HCT116 (cell line): ENCODE results near the gene ATG5. TPM values are rescaled to one million over a fixed set of nuclear protein-coding genes. Genes with fewer than 3 reads are reported as not detected.

Experiments
- ATAC-seq: fragments of 200-7000 bp; cut with Tn5 transposase; 2 replicates; pipeline ENCODE4 v1.9.1; 2020; ENCODE audit warnings: mild to moderate bottlenecking, moderate library complexity
- BruUV-seq: library from RNA; stranded (reverse); fragments of 400-500 nt; replicated peaks from 2 replicates; lab custom pipeline; 2021; lab: Mats Ljungman, UMichigan
- CTCF ChIA-PET: fragments of 300-600 bp; sonication (Branson Sonifier 250); formaldehyde crosslinking; loops from one replicate; lab custom pipeline; 2021; ENCODE audit warnings: antibody characterized with exemption; lab: Charles Lee
- POLR2A ChIA-PET: fragments of 300-600, 350-600 bp; sonication (Branson Sonifier 250); formaldehyde crosslinking; loops from one replicate; lab custom pipeline; 2021; ENCODE audit warnings: antibody characterized with exemption; lab: Charles Lee
- RAD21 ChIA-PET, 2 experiments: fragments of 300-600 bp; sonication (Branson Sonifier 250); formaldehyde crosslinking; loops; one replicate each; lab custom pipeline; 2023; ENCODE audit warnings: low total read pairs in 2 of 2; ENCODE audit not compliant: uncharacterized antibody in 2 of 2, unreplicated experiment in 2 of 2, low non-redundant PET in 1 of 2; lab: Charles Lee
- DNase-seq: peaks from one replicate; pipeline ENCODE4 v3.0.0-alpha.2; 2010; ENCODE audit warnings: low read depth, low spot score
- H2AFZ ChIP-seq: fragments of 200-600 bp; shearing (Covaris generic), sonication (generic); 2 replicates; pipeline ENCODE4 v1.6.1; 2017; ENCODE audit warnings: low read depth, mixed run types, mixed read lengths, antibody characterized with exemption, low read length; ENCODE audit not compliant: poor library complexity, severe bottlenecking
- H3K27ac ChIP-seq: 2 replicates; pipeline ENCODE4 v1.5.1; 2012; ENCODE audit warnings: low read depth, low read length
- H3K27me3 ChIP-seq: fragments of 200-600 bp; sonication (generic); 2 replicates; pipeline ENCODE4 v1.6.1; 2016; ENCODE audit warnings: mixed run types, low read length, mixed read lengths; ENCODE audit not compliant: insufficient read depth
- H3K36me3 ChIP-seq, 2 experiments: fragments of 200-500 bp in 1 of 2; fragments of 200-600 bp in 1 of 2; sonication (Bioruptor generic) in 1 of 2; sonication (generic) in 1 of 2; 2 replicates each; pipeline versions ENCODE4 v1.5.1 to v1.6.1; 2014 to 2016; ENCODE audit warnings: low read length in 2 of 2, inconsistent platforms in 1 of 2, mixed read lengths in 1 of 2, mixed run types in 1 of 2; ENCODE audit not compliant: insufficient read depth in 2 of 2, control insufficient read depth in 1 of 2
- H3K4me1 ChIP-seq, 2 experiments: fragments of 200-600 bp in 1 of 2; sonication (generic) in 1 of 2; 2 replicates each; pipeline versions ENCODE4 v1.5.1 to v1.6.1; 2012 to 2017; ENCODE audit warnings: low read length in 2 of 2, inconsistent platforms in 1 of 2, mild to moderate bottlenecking in 1 of 2, mixed read lengths in 1 of 2, mixed run types in 1 of 2, moderate library complexity in 1 of 2; ENCODE audit not compliant: insufficient read depth in 2 of 2, control insufficient read depth in 1 of 2
- H3K4me2 ChIP-seq: fragments of 200-600 bp; sonication (generic); 2 replicates; pipeline ENCODE4 v1.6.1; 2017; ENCODE audit warnings: mixed run types, low read length, mixed read lengths
- H3K4me3 ChIP-seq, 2 experiments: fragments of 200-600 bp in 1 of 2; sonication (generic) in 1 of 2; replicated peaks in 1 of 2; 2 replicates each; pipeline ENCODE4 v1.5.1; 2011 to 2016; ENCODE audit warnings: low read length in 2 of 2, control low read depth in 1 of 2, low read depth in 1 of 2, mild to moderate bottlenecking in 1 of 2, mixed read lengths in 1 of 2, mixed run types in 1 of 2
- H3K79me2 ChIP-seq: fragments of 200-600 bp; sonication (generic); 2 replicates; pipeline ENCODE4 v1.6.1; 2017; ENCODE audit warnings: mild to moderate bottlenecking, mixed run types, low read length, moderate library complexity, mixed read lengths; ENCODE audit not compliant: insufficient read depth
- H3K9ac ChIP-seq: fragments of 200-600 bp; sonication (generic); 2 replicates; pipeline ENCODE4 v1.6.1; 2016; ENCODE audit warnings: low read length, mixed read lengths
- H3K9me2 ChIP-seq: fragments of 200-600 bp; sonication (generic), shearing (Covaris generic); 2 replicates; pipeline ENCODE4 v1.6.1; 2017; ENCODE audit warnings: mixed run types, mild to moderate bottlenecking, moderate library complexity; ENCODE audit not compliant: insufficient read depth
- H3K9me3 ChIP-seq, 2 experiments: fragments of 200-500 bp in 1 of 2; fragments of 200-600 bp in 1 of 2; sonication (Bioruptor generic) in 1 of 2; sonication (generic) in 1 of 2; 2 replicates each; pipeline ENCODE4 v1.6.1; 2014 to 2017; ENCODE audit warnings: low read length in 2 of 2, mixed read lengths in 2 of 2, inconsistent platforms in 1 of 2, low read depth in 1 of 2, mild to moderate bottlenecking in 1 of 2, mixed run types in 1 of 2, moderate library complexity in 1 of 2; ENCODE audit not compliant: control insufficient read depth in 1 of 2, insufficient read depth in 1 of 2
- H4K20me1 ChIP-seq: fragments of 200-600 bp; sonication (generic), shearing (Covaris generic); 2 replicates; pipeline ENCODE4 v1.6.1; 2017; ENCODE audit warnings: mixed run types, mild to moderate bottlenecking, moderate library complexity; ENCODE audit not compliant: insufficient read depth
- CBX3 ChIP-seq: IDR thresholded peaks from 2 replicates; pipeline ENCODE4 v1.6.1; 2012; ENCODE audit warnings: low read depth
- CEBPB ChIP-seq: IDR thresholded peaks from 2 replicates; pipeline ENCODE4 v1.6.1; 2012; ENCODE audit warnings: low read depth
- EGR1 ChIP-seq: IDR thresholded peaks from 2 replicates; pipeline ENCODE4 v1.6.1; 2012; ENCODE audit warnings: low read depth
- ELF1 ChIP-seq: IDR thresholded peaks from 2 replicates; pipeline ENCODE4 v1.6.1; 2012; ENCODE audit warnings: low read depth, borderline replicate concordance
- EZH2phosphoT487 ChIP-seq: fragments of 200-600 bp; IDR thresholded peaks from 2 replicates; pipeline ENCODE4 v1.6.1; 2018; ENCODE audit warnings: antibody characterized with exemption, borderline replicate concordance
- FOSL1 ChIP-seq: IDR thresholded peaks from 2 replicates; pipeline ENCODE4 v1.6.1; 2012; ENCODE audit warnings: low read depth
- JUND ChIP-seq: IDR thresholded peaks from 2 replicates; pipeline ENCODE4 v1.6.1; 2012
- POLR2AphosphoS5 ChIP-seq: IDR thresholded peaks from 2 replicates; pipeline ENCODE4 v1.6.1; 2011; ENCODE audit warnings: mild to moderate bottlenecking, low read depth, low read length, moderate library complexity
- RAD21 ChIP-seq: IDR thresholded peaks from 2 replicates; pipeline ENCODE4 v1.6.1; 2012; ENCODE audit warnings: low read depth, mild to moderate bottlenecking
- SIN3A ChIP-seq: IDR thresholded peaks from 2 replicates; pipeline ENCODE4 v1.6.1; 2012; ENCODE audit warnings: low read depth
- SRF ChIP-seq: IDR thresholded peaks from 2 replicates; pipeline ENCODE4 v1.6.1; 2012; ENCODE audit warnings: low read depth
- YY1 ChIP-seq: IDR thresholded peaks from 2 replicates; pipeline ENCODE4 v1.6.1; 2011; ENCODE audit warnings: low read length, low read depth, moderate library complexity, mild to moderate bottlenecking; ENCODE audit not compliant: insufficient replicate concordance; ENCODE audit errors: extremely low read depth
- ZNF274 ChIP-seq: fragments of 200-500 bp; sonication (Bioruptor generic); IDR thresholded peaks from 2 replicates; pipeline ENCODE4 v1.6.1; 2014; ENCODE audit warnings: mild to moderate bottlenecking, low read depth, low read length, inconsistent platforms
- intact Hi-C: fragments of 100-400 bp; cut with micrococcal nuclease; formaldehyde crosslinking; loops from 2 replicates; pipeline ENCODE4 v1.10.0; 2022
- total RNA-seq: library from RNA; stranded (reverse); gene quantifications from one replicate; pipeline ENCODE4 v1.2.1, GENCODE V29; 2021; ENCODE audit not compliant: unreplicated experiment
- TF ChIP-seq, protein P1 (sequence below), 3 experiments: fragments of 200-600 bp in 1 of 3; sonication (generic) in 1 of 3; IDR thresholded peaks in 2 of 3; conservative IDR thresholded peaks in 1 of 3; 2 replicates each; pipeline ENCODE4 v1.5.1; 2012 to 2017; ENCODE audit warnings: low read depth in 2 of 3, low read length in 2 of 3, antibody characterized with exemption in 1 of 3, borderline replicate concordance in 1 of 3, control low read depth in 1 of 3, mild to moderate bottlenecking in 1 of 3, mixed read lengths in 1 of 3, mixed run types in 1 of 3, moderate library complexity in 1 of 3; ENCODE audit not compliant: insufficient read depth in 1 of 3
- TF ChIP-seq, protein P2 (sequence below): IDR thresholded peaks from 2 replicates; pipeline ENCODE4 v1.6.1; 2012
- TF ChIP-seq, protein P3 (sequence below): IDR thresholded peaks from 2 replicates; pipeline ENCODE4 v1.6.1; 2011; ENCODE audit warnings: mild to moderate bottlenecking, low read length, moderate library complexity; ENCODE audit not compliant: insufficient replicate concordance; ENCODE audit errors: extremely low read depth

The ATG5 gene
- total RNA-seq, 1 experiment from 2014 or later: 39.6 TPM

- no peaks in the 10 kb centered on the region for H3K9me2 ChIP-seq
- CTCF ChIA-PET: no interaction called here
- H3K79me2 ChIP-seq: 0 out of 2 replicates have a peak, but pooled peaks cover under 1% of the 10 kb centered on the region
- ATAC-seq (no peak), DNase-seq (no peak)
- no peaks in the 10 kb centered on the region for H3K27me3 ChIP-seq
- H3K4me2 ChIP-seq: no peak overlapping the region
- no peak for TF ChIP-seq CEBPB
- TF ChIP-seq EGR1: no peak
- TF ChIP-seq YY1: no peak
- TF ChIP-seq, protein P1, sequence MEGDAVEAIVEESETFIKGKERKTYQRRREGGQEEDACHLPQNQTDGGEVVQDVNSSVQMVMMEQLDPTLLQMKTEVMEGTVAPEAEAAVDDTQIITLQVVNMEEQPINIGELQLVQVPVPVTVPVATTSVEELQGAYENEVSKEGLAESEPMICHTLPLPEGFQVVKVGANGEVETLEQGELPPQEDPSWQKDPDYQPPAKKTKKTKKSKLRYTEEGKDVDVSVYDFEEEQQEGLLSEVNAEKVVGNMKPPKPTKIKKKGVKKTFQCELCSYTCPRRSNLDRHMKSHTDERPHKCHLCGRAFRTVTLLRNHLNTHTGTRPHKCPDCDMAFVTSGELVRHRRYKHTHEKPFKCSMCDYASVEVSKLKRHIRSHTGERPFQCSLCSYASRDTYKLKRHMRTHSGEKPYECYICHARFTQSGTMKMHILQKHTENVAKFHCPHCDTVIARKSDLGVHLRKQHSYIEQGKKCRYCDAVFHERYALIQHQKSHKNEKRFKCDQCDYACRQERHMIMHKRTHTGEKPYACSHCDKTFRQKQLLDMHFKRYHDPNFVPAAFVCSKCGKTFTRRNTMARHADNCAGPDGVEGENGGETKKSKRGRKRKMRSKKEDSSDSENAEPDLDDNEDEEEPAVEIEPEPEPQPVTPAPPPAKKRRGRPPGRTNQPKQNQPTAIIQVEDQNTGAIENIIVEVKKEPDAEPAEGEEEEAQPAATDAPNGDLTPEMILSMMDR (IDR thresholded peaks at IDR 0.05 in 2 of 3, conservative IDR thresholded peaks at IDR 0.05 in 1 of 3; ENCODE audit: borderline replicate concordance in 1 of 3, insufficient read depth in 1 of 3, low read depth in 2 of 3, low read length in 2 of 3): no peak
- TF ChIP-seq SIN3A: no peak
- TF ChIP-seq FOSL1: no peak
- H3K4me3 ChIP-seq: no peak overlapping the region
- no TSS peak for BruUV-seq
- RAD21 ChIA-PET: no interaction called here
- H3K9ac ChIP-seq: no peak overlapping the region
- no peak overlapping the region for H3K27ac ChIP-seq
- intact Hi-C loops: no loop called here
- POLR2A ChIA-PET: no interaction called here
- H3K4me1 ChIP-seq: peaks cover 25 to 33% of the 10 kb centered on the region in 2 experiments
- no peaks in the 10 kb centered on the region for H3K9me3 ChIP-seq
- H4K20me1 ChIP-seq: no peaks in the 10 kb centered on the region
- peaks cover 0 to 3% of the 10 kb centered on the region in 2 experiments; a peak in 1 of 4 replicates for H3K36me3 ChIP-seq
- H2AFZ ChIP-seq: no peak overlapping the region
These were observed 125.6 kb downstream of the ATG5 start for GRCh38 chr6:106199998-106200397.

- POLR2A ChIA-PET: no interaction called here
- no peak for TF ChIP-seq JUND
- no peak for TF ChIP-seq CEBPB
- TF ChIP-seq CBX3: no peak
- TF ChIP-seq RAD21: no peak
- TF ChIP-seq FOSL1: no peak
- TF ChIP-seq YY1: no peak
- TF ChIP-seq EZH2phosphoT487: no peak
- TF ChIP-seq SRF: no peak
- TF ChIP-seq, protein P2, sequence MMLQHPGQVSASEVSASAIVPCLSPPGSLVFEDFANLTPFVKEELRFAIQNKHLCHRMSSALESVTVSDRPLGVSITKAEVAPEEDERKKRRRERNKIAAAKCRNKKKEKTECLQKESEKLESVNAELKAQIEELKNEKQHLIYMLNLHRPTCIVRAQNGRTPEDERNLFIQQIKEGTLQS: no peak
- no peak for TF ChIP-seq EGR1
- TF ChIP-seq POLR2AphosphoS5: no peak
- no peak for TF ChIP-seq SIN3A
- TF ChIP-seq, protein P3, sequence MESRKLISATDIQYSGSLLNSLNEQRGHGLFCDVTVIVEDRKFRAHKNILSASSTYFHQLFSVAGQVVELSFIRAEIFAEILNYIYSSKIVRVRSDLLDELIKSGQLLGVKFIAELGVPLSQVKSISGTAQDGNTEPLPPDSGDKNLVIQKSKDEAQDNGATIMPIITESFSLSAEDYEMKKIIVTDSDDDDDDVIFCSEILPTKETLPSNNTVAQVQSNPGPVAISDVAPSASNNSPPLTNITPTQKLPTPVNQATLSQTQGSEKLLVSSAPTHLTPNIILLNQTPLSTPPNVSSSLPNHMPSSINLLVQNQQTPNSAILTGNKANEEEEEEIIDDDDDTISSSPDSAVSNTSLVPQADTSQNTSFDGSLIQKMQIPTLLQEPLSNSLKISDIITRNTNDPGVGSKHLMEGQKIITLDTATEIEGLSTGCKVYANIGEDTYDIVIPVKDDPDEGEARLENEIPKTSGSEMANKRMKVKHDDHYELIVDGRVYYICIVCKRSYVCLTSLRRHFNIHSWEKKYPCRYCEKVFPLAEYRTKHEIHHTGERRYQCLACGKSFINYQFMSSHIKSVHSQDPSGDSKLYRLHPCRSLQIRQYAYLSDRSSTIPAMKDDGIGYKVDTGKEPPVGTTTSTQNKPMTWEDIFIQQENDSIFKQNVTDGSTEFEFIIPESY: no peak
- TF ChIP-seq ZNF274: no peak
- TF ChIP-seq ELF1: no peak
- Histone ChIP-seq H3K4me2 (no peak overlapping the region), H4K20me1 (no peaks in the 10 kb centered on the region), H3K4me1 (peaks cover 27 to 39% of the 10 kb centered on the region in 2 experiments), H3K27ac (no peak overlapping the region), H2AFZ (no peak overlapping the region), H3K9me3 (no peaks in the 10 kb centered on the region), H3K79me2 (no peaks in the 10 kb centered on the region), H3K36me3 (peaks cover 0 to 3% of the 10 kb centered on the region in 2 experiments; a peak in 1 of 4 replicates), H3K9me2 (no peaks in the 10 kb centered on the region), H3K4me3 (no peak overlapping the region), H3K9ac (no peak overlapping the region), H3K27me3 (no peaks in the 10 kb centered on the region)
- RAD21 ChIA-PET: no interaction called here
- ATAC-seq: no peak
- intact Hi-C loops: no loop called here
- CTCF ChIA-PET: no interaction called here
- no peak for DNase-seq
- no TSS peak for BruUV-seq
These were observed 126.2 kb downstream of the ATG5 start for GRCh38 chr6:106199331-106199730.
